ENCODE data around the gene RBM33. TPM values are rescaled to one million over a fixed set of nuclear protein-coding genes. Genes with fewer than 3 reads are reported as not detected.

Gene RBM33
- total and polyA plus RNA-seq, 2 of the 13 experiments (the other 11 are each of a cell fraction or from before 2014, with no cell fraction given), result 12.4 to 28.9 TPM

- TF ChIP-seq ZNF687 (CRISPR knock-in tag; IDR thresholded peaks at IDR 0.05) (peak; percentile 53), SMARCC2 (IDR thresholded peaks at IDR 0.05) (no peak), ZNF253 (CRISPR knock-in tag; IDR thresholded peaks at IDR 0.05; ENCODE audit: borderline replicate concordance) (no peak), ZSCAN25 (CRISPR knock-in tag; IDR thresholded peaks at IDR 0.05) (peak; percentile 40; the same call in 1 of the 2 replicates), ZNF207 (IDR thresholded peaks at IDR 0.05; ENCODE audit: borderline replicate concordance) (no peak), ZNF17 (CRISPR knock-in tag; IDR thresholded peaks at IDR 0.05) (no peak), ZNF12 (CRISPR knock-in tag; IDR thresholded peaks at IDR 0.05) (no peak), TOPORS (CRISPR knock-in tag; IDR thresholded peaks at IDR 0.05) (no peak), RBFOX2 (IDR thresholded peaks at IDR 0.05; ENCODE audit: low read depth, low read length) (peak; percentile 55; the same call in 1 of the 2 replicates), GRHL1 (CRISPR knock-in tag; conservative IDR thresholded peaks at IDR 0.05) (no peak), ZMYM3 (CRISPR knock-in tag; IDR thresholded peaks at IDR 0.05) (no peak)
- TF ChIP-seq, protein P1, sequence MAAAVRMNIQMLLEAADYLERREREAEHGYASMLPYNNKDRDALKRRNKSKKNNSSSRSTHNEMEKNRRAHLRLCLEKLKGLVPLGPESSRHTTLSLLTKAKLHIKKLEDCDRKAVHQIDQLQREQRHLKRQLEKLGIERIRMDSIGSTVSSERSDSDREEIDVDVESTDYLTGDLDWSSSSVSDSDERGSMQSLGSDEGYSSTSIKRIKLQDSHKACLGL (CRISPR knock-in tag; IDR thresholded peaks at IDR 0.05), result peak; percentile 24; the same call in 1 of the 2 replicates
- TF ChIP-seq, protein P2, sequence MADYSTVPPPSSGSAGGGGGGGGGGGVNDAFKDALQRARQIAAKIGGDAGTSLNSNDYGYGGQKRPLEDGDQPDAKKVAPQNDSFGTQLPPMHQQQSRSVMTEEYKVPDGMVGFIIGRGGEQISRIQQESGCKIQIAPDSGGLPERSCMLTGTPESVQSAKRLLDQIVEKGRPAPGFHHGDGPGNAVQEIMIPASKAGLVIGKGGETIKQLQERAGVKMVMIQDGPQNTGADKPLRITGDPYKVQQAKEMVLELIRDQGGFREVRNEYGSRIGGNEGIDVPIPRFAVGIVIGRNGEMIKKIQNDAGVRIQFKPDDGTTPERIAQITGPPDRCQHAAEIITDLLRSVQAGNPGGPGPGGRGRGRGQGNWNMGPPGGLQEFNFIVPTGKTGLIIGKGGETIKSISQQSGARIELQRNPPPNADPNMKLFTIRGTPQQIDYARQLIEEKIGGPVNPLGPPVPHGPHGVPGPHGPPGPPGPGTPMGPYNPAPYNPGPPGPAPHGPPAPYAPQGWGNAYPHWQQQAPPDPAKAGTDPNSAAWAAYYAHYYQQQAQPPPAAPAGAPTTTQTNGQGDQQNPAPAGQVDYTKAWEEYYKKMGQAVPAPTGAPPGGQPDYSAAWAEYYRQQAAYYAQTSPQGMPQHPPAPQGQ (CRISPR knock-in tag; IDR thresholded peaks at IDR 0.05; ENCODE audit: borderline replicate concordance), result no peak
These were observed 165.7 kb downstream of the RBM33 start (continued) for GRCh38 chr7:155809947-155810769.
